Measurements from ENCODE around the gene FARSA.

FARSA gene

GRCh38 chr19:12888006-12888603 lies 45.4 kb downstream of the FARSA start:
- DNase-seq: no peak

- DNase-seq: no peak
These were observed 46.4 kb downstream of the FARSA start, which contains the start of gene KLF1 for GRCh38 chr19:12886969-12887747. KLF1 (minus strand) TSS chr19:12887201; CDS start chr19:12887140, 61 bp downstream.

GRCh38 chr19:12886651-12886968 lies 46.9 kb downstream of the FARSA start:
- no peak for DNase-seq

- DNase-seq: no peak
These were observed 47.5 kb downstream of the FARSA start for GRCh38 chr19:12885749-12886650.

GRCh38 chr19:12884926-12885748 lies 48.4 kb downstream of the FARSA start:
- peak; percentile 89 to 93 (median 91) for DNase-seq

- no peak for DNase-seq
These were observed 48.9 kb downstream of the FARSA start for GRCh38 chr19:12884627-12884925.

- DNase-seq: no peak
These were observed 49.3 kb downstream of the FARSA start for GRCh38 chr19:12884202-12884601.

- DNase-seq: no peak
These were observed 50.9 kb downstream of the FARSA start for GRCh38 chr19:12882589-12882988.

- peak; percentile 91 to 97 (median 95) for DNase-seq
These were observed 52.2 kb downstream of the FARSA start, which contains the start of gene DNASE2 for GRCh38 chr19:12881172-12881808. DNASE2 (minus strand) TSS chr19:12881449; CDS start chr19:12881375, 74 bp downstream.

GRCh38 chr19:12880551-12881171 lies 52.9 kb downstream of the FARSA start:
- peak in 2 of 3 experiments; percentile 66 to 68 for DNase-seq

GRCh38 chr19:12875086-12875485 lies 58.4 kb downstream of the FARSA start:
- no peak for DNase-seq

- no peak for DNase-seq
These were observed 59.4 kb downstream of the FARSA start for GRCh38 chr19:12873891-12874745.

- DNase-seq: peak; percentile 9 to 77 (median 41)
These were observed 60.3 kb downstream of the FARSA start for GRCh38 chr19:12872941-12873890.

Measured in NCI-H1417 (cell line).